PC-3 (cell line): ENCODE measurements around the gene C7orf57. TPM values are rescaled to one million over a fixed set of nuclear protein-coding genes. Genes with fewer than 3 reads are reported as not detected.

Experiments used
- ATAC-seq: fragments of 200-7000 bp; cut with Tn5 transposase; 2 replicates; pipeline ENCODE4 v1.9.1; 2020; ENCODE audit warnings: mild to moderate bottlenecking, moderate library complexity
- BruUV-seq: library from RNA; stranded (reverse); fragments of 400-500 nt; replicated peaks from 2 replicates; lab custom pipeline; 2021; lab: Mats Ljungman, UMichigan
- CTCF ChIA-PET: fragments of 300-600 bp; sonication (Branson Sonifier 250); formaldehyde crosslinking; loops from one replicate; lab custom pipeline; 2022; ENCODE audit warnings: antibody characterized with exemption; lab: Charles Lee
- POLR2A ChIA-PET: fragments of 300-600 bp; sonication (Branson Sonifier 250); formaldehyde crosslinking; loops from one replicate; lab custom pipeline; 2022; ENCODE audit warnings: antibody characterized with exemption; ENCODE audit not compliant: unreplicated experiment; lab: Charles Lee
- DNase-seq: peaks from one replicate; pipeline ENCODE4 v3.0.0-alpha.2; 2015
- H2AFZ ChIP-seq: fragments of 300-600 bp; sonication (generic); 2 replicates; pipeline ENCODE4 v1.6.0; 2016; ENCODE audit warnings: antibody characterized with exemption, low read length
- H3F3A ChIP-seq: fragments of 300-600 bp; sonication (generic); one replicate; pipeline ENCODE4 v1.6.0; 2017; ENCODE audit warnings: antibody characterized with exemption, low read length, control low read depth, mild to moderate bottlenecking; ENCODE audit not compliant: unreplicated experiment
- H3K27ac ChIP-seq: fragments of 300-600 bp; sonication (generic); 2 replicates; pipeline ENCODE4 v1.5.1; 2016; ENCODE audit warnings: mild to moderate bottlenecking, low read length
- H3K27me3 ChIP-seq: fragments of 300-600 bp; sonication (generic); 2 replicates; pipeline ENCODE4 v1.6.1; 2016; ENCODE audit warnings: low read length, mixed read lengths
- H3K36me3 ChIP-seq: fragments of 300-600 bp; sonication (generic); 2 replicates; pipeline ENCODE4 v1.6.1; 2016; ENCODE audit warnings: low read depth, mixed run types, low read length, mixed read lengths
- H3K4me1 ChIP-seq: fragments of 300-600 bp; sonication (generic); 2 replicates; pipeline ENCODE4 v1.5.1; 2016; ENCODE audit warnings: low read length; ENCODE audit not compliant: insufficient read depth
- H3K4me2 ChIP-seq: fragments of 300-600 bp; sonication (generic); 2 replicates; pipeline ENCODE4 v1.6.0; 2016; ENCODE audit warnings: low read length
- H3K4me3 ChIP-seq: fragments of 300-600 bp; sonication (generic); 2 replicates; pipeline ENCODE4 v1.5.1; 2016; ENCODE audit warnings: mild to moderate bottlenecking, low read length, mixed read lengths
- H3K79me2 ChIP-seq: fragments of 300-600 bp; sonication (generic); 2 replicates; pipeline ENCODE4 v1.6.1; 2017; ENCODE audit warnings: low read length, mixed read lengths
- H3K9ac ChIP-seq: fragments of 300-600 bp; sonication (generic); 2 replicates; pipeline ENCODE4 v1.6.0; 2016; ENCODE audit warnings: mild to moderate bottlenecking, low read length
- H3K9me2 ChIP-seq: fragments of 300-600 bp; sonication (generic); replicated peaks from 2 replicates; pipeline ENCODE4 v1.6.1; 2016; ENCODE audit warnings: mixed run types, low read length, mixed read lengths
- H3K9me3 ChIP-seq: fragments of 300-600 bp; sonication (generic); 2 replicates; pipeline ENCODE4 v1.6.1; 2016; ENCODE audit warnings: low read length, mixed read lengths
- H4K20me1 ChIP-seq: fragments of 300-600 bp; sonication (generic); 2 replicates; pipeline ENCODE4 v1.6.1; 2016; ENCODE audit warnings: low read length, mixed read lengths
- EZH2 ChIP-seq: fragments of 300-600 bp; sonication (generic); IDR thresholded peaks from one replicate; pipeline ENCODE4 v1.6.1; 2017; ENCODE audit warnings: antibody characterized with exemption, mild to moderate bottlenecking, low read length; ENCODE audit not compliant: unreplicated experiment
- EZH2phosphoT487 ChIP-seq: fragments of 300-600 bp; sonication (generic); IDR thresholded peaks from 2 replicates; pipeline ENCODE4 v1.6.1; 2018; ENCODE audit warnings: mild to moderate bottlenecking, antibody characterized with exemption, low read length, borderline replicate concordance
- intact Hi-C: fragments of 100-400 bp; cut with micrococcal nuclease; formaldehyde crosslinking; loops from 2 replicates; pipeline ENCODE4 v1.9.0; 2023
- total RNA-seq: library from RNA; depleted of rRNA; stranded (reverse); fragments of >200 nt; gene quantifications from 2 replicates; pipeline ENCODE4 v1.2.3, GENCODE V29; 2014
- TF ChIP-seq, protein P1 (sequence below): fragments of 300-600 bp; sonication (generic); conservative IDR thresholded peaks from 2 replicates; pipeline ENCODE4 v1.5.1; 2017; ENCODE audit warnings: antibody characterized with exemption, low read depth, mild to moderate bottlenecking, low read length

Gene C7orf57
- total RNA-seq, 1 experiment from 2014 or later: 0.15 TPM

DNA sequence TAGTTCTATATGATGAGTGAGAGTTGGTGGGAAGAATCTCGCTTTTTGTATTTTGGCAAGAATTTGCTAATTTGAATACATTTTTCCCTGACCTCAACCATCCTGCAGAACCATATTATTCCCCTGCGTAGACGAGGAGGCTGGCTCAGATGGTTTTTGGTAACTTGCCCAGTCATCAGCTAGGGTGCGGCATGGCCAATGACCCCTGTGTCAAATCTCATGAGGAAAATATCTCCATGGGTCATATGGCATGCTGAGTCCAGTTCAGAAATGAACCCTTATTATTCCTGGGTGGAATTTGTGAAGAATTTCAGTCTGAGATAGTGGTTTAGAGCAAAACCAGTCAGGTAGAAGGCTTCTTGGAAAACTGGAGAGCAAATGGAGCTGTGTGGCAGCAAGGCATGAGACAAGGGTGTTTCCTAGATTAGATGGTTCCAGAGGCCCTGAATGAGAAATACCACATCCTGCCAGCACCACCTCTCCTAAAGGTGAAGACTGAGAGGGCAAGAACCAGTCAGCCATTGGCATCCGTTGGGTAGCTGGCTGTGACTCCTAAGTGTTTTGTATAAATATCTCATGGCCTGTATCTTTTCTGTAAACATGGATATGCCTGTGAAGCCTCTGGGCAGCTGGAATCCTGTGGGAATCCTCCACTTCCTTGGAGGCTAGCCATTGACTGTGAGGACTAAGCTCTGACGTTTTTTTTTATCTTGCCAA, 47.9 kb downstream of the C7orf57 start:
- ATAC-seq (no peak), DNase-seq (peak; percentile 46)
- no peak overlapping the region for H3K4me3 ChIP-seq
- no peaks in the 10 kb centered on the region for H3K27me3 ChIP-seq
- H3K9ac ChIP-seq: no peak overlapping the region
- no peaks in the 10 kb centered on the region for H3K9me2 ChIP-seq
- CTCF ChIA-PET: no interaction called here
- H3K4me2 ChIP-seq: peak overlapping the region; percentile 10; the same call in 1 of the 2 replicates
- no TSS peak for BruUV-seq
- H4K20me1 ChIP-seq: no peaks in the 10 kb centered on the region
- peak overlapping the region; percentile 99 for H3K27ac ChIP-seq
- intact Hi-C loops: loop anchor here (10.0 kb wide), 1 partner anchor 238 kb away; no protein-coding TSS in a partner anchor
- H3K9me3 ChIP-seq: no peaks in the 10 kb centered on the region
- H3K4me1 ChIP-seq: peaks cover 60% of the 10 kb centered on the region
- peaks cover 6% of the 10 kb centered on the region for H3F3A ChIP-seq
- POLR2A ChIA-PET: interaction anchor here (0.7 kb wide), 1 partner anchor 72 kb away, joined by 3 read pairs; no protein-coding TSS in a partner anchor
- no peak for TF ChIP-seq EZH2
- TF ChIP-seq, protein P1, sequence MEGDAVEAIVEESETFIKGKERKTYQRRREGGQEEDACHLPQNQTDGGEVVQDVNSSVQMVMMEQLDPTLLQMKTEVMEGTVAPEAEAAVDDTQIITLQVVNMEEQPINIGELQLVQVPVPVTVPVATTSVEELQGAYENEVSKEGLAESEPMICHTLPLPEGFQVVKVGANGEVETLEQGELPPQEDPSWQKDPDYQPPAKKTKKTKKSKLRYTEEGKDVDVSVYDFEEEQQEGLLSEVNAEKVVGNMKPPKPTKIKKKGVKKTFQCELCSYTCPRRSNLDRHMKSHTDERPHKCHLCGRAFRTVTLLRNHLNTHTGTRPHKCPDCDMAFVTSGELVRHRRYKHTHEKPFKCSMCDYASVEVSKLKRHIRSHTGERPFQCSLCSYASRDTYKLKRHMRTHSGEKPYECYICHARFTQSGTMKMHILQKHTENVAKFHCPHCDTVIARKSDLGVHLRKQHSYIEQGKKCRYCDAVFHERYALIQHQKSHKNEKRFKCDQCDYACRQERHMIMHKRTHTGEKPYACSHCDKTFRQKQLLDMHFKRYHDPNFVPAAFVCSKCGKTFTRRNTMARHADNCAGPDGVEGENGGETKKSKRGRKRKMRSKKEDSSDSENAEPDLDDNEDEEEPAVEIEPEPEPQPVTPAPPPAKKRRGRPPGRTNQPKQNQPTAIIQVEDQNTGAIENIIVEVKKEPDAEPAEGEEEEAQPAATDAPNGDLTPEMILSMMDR: no peak
- TF ChIP-seq EZH2phosphoT487: no peak
- no peaks in the 10 kb centered on the region for H3K36me3 ChIP-seq
- H2AFZ ChIP-seq: no peak overlapping the region
- no peaks in the 10 kb centered on the region for H3K79me2 ChIP-seq

DNA sequence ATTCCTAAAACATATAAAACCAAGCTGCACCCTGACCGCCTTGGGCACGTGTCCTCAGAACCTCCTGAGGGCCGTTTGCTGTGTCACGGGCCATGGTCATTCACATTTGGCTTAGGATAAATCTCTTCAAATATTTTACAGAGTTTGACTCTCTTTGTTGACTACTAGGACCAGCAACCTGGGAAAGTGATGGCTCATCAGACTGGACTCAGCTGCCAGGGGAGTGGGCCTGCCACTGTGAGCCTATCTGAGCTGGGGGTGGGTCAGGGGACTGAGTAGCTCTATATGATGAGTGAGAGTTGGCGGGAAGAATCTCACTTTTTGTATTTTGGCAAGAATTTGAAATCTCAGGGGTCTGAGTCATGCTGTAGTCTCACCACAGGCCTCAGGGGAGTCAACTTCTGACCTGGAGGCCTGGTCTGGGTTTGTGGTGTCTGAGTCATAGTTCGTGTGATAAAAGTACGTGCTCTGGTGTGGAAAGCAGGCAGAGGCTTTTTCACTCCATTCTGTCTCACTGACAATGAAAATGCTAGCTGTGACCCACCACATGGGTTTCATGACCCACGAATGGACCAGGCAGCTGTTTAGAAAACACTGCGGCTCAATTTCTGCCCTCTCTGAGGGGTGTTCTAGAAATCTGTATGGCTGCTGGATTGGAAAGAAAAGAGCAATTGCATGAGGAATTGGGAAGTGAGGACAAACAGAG, 49.5 kb downstream of the C7orf57 start:
- Histone ChIP-seq H3K4me2 (peak overlapping the region; percentile 68), H3K4me3 (no peak overlapping the region), H2AFZ (0 out of 2 replicates have a peak overlapping the region, but pooled peaks have one; percentile 24), H3K9me3 (no peaks in the 10 kb centered on the region), H3K27ac (peak overlapping the region; percentile 99), H3K9me2 (no peaks in the 10 kb centered on the region), H3K79me2 (peaks cover 5% of the 10 kb centered on the region), H3K4me1 (peaks cover 61% of the 10 kb centered on the region), H3K9ac (peak overlapping the region; percentile 48), H3F3A (peaks cover 6% of the 10 kb centered on the region), H3K36me3 (no peaks in the 10 kb centered on the region), H3K27me3 (no peaks in the 10 kb centered on the region), H4K20me1 (peaks cover 4% of the 10 kb centered on the region; the same call in 1 of the 2 replicates)
- peak; percentile 98 for DNase-seq
- ChIA-PET POLR2A (interaction anchor here (0.5 to 0.7 kb wide), 4 partner anchors 102 to 631 kb away, joined by 3 to 4 read pairs (median 3); no protein-coding TSS in a partner anchor), CTCF (interaction anchor here (0.6 to 0.9 kb wide), 2 partner anchors 98 to 140 kb away, joined by 5 to 8 read pairs; no protein-coding TSS in a partner anchor)
- BruUV-seq: no TSS peak
- TF ChIP-seq EZH2 (no peak), EZH2phosphoT487 (no peak)
- TF ChIP-seq, protein P1: no peak
- intact Hi-C loops: loop anchor here (1.0 to 10.0 kb wide), 2 partner anchors 51 to 240 kb away; no protein-coding TSS in a partner anchor
- ATAC-seq: peak; percentile 49
